HEK293T (cell line): ENCODE results near the gene GARIN5A.

ENCODE experiments used
- CTCF ChIA-PET: fragments of 350-600 bp; formaldehyde crosslinking; extraction: SDS; loops from one replicate; lab custom pipeline; 2021; ENCODE audit warnings: antibody characterized with exemption, inconsistent platforms; lab: Yijun Ruan, JAX
- POLR2A ChIA-PET: fragments of 350-600 bp; formaldehyde crosslinking; extraction: SDS; loops from one replicate; lab custom pipeline; 2020; ENCODE audit warnings: antibody characterized with exemption, inconsistent platforms; lab: Yijun Ruan, JAX
- DNase-seq: peaks from one replicate; pipeline ENCODE4 v3.0.0; 2012; ENCODE audit warnings: mixed read lengths; ENCODE audit errors: extremely low spot score
- ARNT ChIP-seq: fragments of 450-650 bp; IDR thresholded peaks from 2 replicates; pipeline ENCODE4 v1.6.1; 2017; ENCODE audit warnings: mild to moderate bottlenecking
- BHLHE40 ChIP-seq: fragments of 450-650 bp; IDR thresholded peaks from 2 replicates; pipeline ENCODE4 v1.6.1; 2016; ENCODE audit warnings: mild to moderate bottlenecking, moderate library complexity, borderline replicate concordance
- CTBP1 ChIP-seq: fragments of 450-650 bp; IDR thresholded peaks from 2 replicates; pipeline ENCODE4 v1.6.1; 2016; ENCODE audit warnings: borderline replicate concordance
- ELF4 ChIP-seq: fragments of 450-650 bp; IDR thresholded peaks from 2 replicates; pipeline ENCODE4 v1.6.1; 2017; ENCODE audit warnings: antibody characterized with exemption
- FOXA1 ChIP-seq: fragments of 450-650 bp; IDR thresholded peaks from 2 replicates; pipeline ENCODE4 v1.6.1; 2016; ENCODE audit warnings: mild to moderate bottlenecking
- FOXK2 ChIP-seq: fragments of 450-650 bp; IDR thresholded peaks from 2 replicates; pipeline ENCODE4 v1.6.1; 2016; ENCODE audit warnings: mild to moderate bottlenecking
- FOXM1 ChIP-seq: fragments of 450-650 bp; IDR thresholded peaks from 2 replicates; pipeline ENCODE4 v1.6.1; 2017; ENCODE audit warnings: mild to moderate bottlenecking, borderline replicate concordance
- HDGF ChIP-seq: fragments of 450-650 bp; IDR thresholded peaks from 2 replicates; pipeline ENCODE4 v1.6.1; 2017; ENCODE audit warnings: antibody characterized with exemption, borderline replicate concordance
- L3MBTL2 ChIP-seq: fragments of 450-650 bp; conservative IDR thresholded peaks from 2 replicates; pipeline ENCODE4 v1.6.1; 2016; ENCODE audit warnings: mild to moderate bottlenecking
- LEF1 ChIP-seq: fragments of 450-650 bp; IDR thresholded peaks from 2 replicates; pipeline ENCODE4 v1.6.1; 2017; ENCODE audit warnings: mild to moderate bottlenecking, borderline replicate concordance
- NFRKB ChIP-seq: fragments of 450-650 bp; IDR thresholded peaks from 2 replicates; pipeline ENCODE4 v1.6.1; 2016; ENCODE audit warnings: mild to moderate bottlenecking, moderate library complexity
- PKNOX1 ChIP-seq: fragments of 450-650 bp; IDR thresholded peaks from 2 replicates; pipeline ENCODE4 v1.6.1; 2016
- SP1 ChIP-seq: fragments of 450-650 bp; IDR thresholded peaks from 2 replicates; pipeline ENCODE4 v1.6.1; 2017
- SUZ12 ChIP-seq: fragments of 450-650 bp; IDR thresholded peaks from 2 replicates; pipeline ENCODE4 v1.6.1; 2016; ENCODE audit warnings: mild to moderate bottlenecking
- TARDBP ChIP-seq: fragments of 450-650 bp; IDR thresholded peaks from 2 replicates; pipeline ENCODE4 v1.6.1; 2016
- ZNF384 ChIP-seq: fragments of 450-650 bp; IDR thresholded peaks from 2 replicates; pipeline ENCODE4 v1.6.1; 2016

GARIN5A gene

GRCh38 chr19:50490411-50490811 lies 13.8 kb upstream of the GARIN5A start:
- ChIA-PET POLR2A (no interaction called here), CTCF (no interaction called here)
- DNase-seq, result no peak
- no peak for TF ChIP-seq ELF4
- no peak for TF ChIP-seq FOXM1
- no peak for TF ChIP-seq LEF1
- TF ChIP-seq NFRKB, result no peak
- no peak for TF ChIP-seq BHLHE40
- TF ChIP-seq HDGF, result no peak
- no peak for TF ChIP-seq L3MBTL2
- no peak for TF ChIP-seq FOXA1
- TF ChIP-seq TARDBP, result no peak
- no peak for TF ChIP-seq ARNT
- no peak for TF ChIP-seq PKNOX1
- TF ChIP-seq CTBP1, result no peak
- no peak for TF ChIP-seq FOXK2
- no peak for TF ChIP-seq ZNF384
- no peak for TF ChIP-seq SUZ12

GRCh38 chr19:50489461-50490011 lies 12.9 kb upstream of the GARIN5A start:
- CTCF ChIA-PET, result interaction anchor here (0.7 kb wide), 1 partner anchor 10 kb away, joined by 3 read pairs; no protein-coding TSS in a partner anchor
- POLR2A ChIA-PET, result no interaction called here
- no peak for TF ChIP-seq CTBP1
- no peak for TF ChIP-seq ELF4
- TF ChIP-seq ZNF384, result no peak
- no peak for TF ChIP-seq FOXA1
- no peak for TF ChIP-seq BHLHE40
- DNase-seq, result no peak

GRCh38 chr19:50488389-50489194 lies 11.9 kb upstream of the GARIN5A start:
- CTCF ChIA-PET, result interaction anchor here (0.6 to 1.0 kb wide), 2 partner anchors 10 to 99 kb away, joined by 3 read pairs; no protein-coding TSS in a partner anchor
- POLR2A ChIA-PET, result no interaction called here
- DNase-seq, result no peak
- no peak for TF ChIP-seq LEF1
- TF ChIP-seq ARNT, result no peak
- no peak for TF ChIP-seq SUZ12
- TF ChIP-seq PKNOX1, result no peak
- TF ChIP-seq ELF4, result no peak
- no peak for TF ChIP-seq HDGF
- no peak for TF ChIP-seq BHLHE40
- TF ChIP-seq FOXA1, result no peak
- TF ChIP-seq FOXK2, result no peak
- TF ChIP-seq FOXM1, result no peak
- no peak for TF ChIP-seq ZNF384
- no peak for TF ChIP-seq L3MBTL2
- TF ChIP-seq TARDBP, result no peak
- no peak for TF ChIP-seq CTBP1
- no peak for TF ChIP-seq NFRKB
- TF ChIP-seq SP1, result no peak

- CTCF ChIA-PET, result no interaction called here
- peak; percentile 61 for DNase-seq
- POLR2A ChIA-PET, result no interaction called here
- TF ChIP-seq SUZ12 (no peak), SP1 (no peak), L3MBTL2 (no peak)
Observed at GRCh38 chr19:50486823-50487515, 10.3 kb upstream of the GARIN5A start.

GRCh38 chr19:50485284-50485955 lies 8.8 kb upstream of the GARIN5A start:
- CTCF ChIA-PET, result no interaction called here
- DNase-seq, result no peak
- no peak for TF ChIP-seq SUZ12
- TF ChIP-seq TARDBP, result no peak
- no peak for TF ChIP-seq BHLHE40
- no peak for TF ChIP-seq FOXM1
- no peak for TF ChIP-seq ARNT
- no peak for TF ChIP-seq FOXA1
- no peak for TF ChIP-seq NFRKB
- no peak for TF ChIP-seq ELF4
- no peak for TF ChIP-seq ZNF384
- POLR2A ChIA-PET, result no interaction called here

- ChIA-PET POLR2A (no interaction called here), CTCF (no interaction called here)
- TF ChIP-seq FOXK2, result no peak
- no peak for TF ChIP-seq ZNF384
- TF ChIP-seq SUZ12, result no peak
- TF ChIP-seq FOXA1, result no peak
- TF ChIP-seq BHLHE40, result no peak
- no peak for TF ChIP-seq L3MBTL2
- no peak for TF ChIP-seq LEF1
- TF ChIP-seq ARNT, result no peak
- no peak for TF ChIP-seq PKNOX1
- no peak for TF ChIP-seq TARDBP
- no peak for TF ChIP-seq FOXM1
- TF ChIP-seq CTBP1, result no peak
- no peak for TF ChIP-seq NFRKB
- no peak for TF ChIP-seq SP1
- TF ChIP-seq HDGF, result no peak
- no peak for TF ChIP-seq ELF4
- no peak for DNase-seq
Observed at GRCh38 chr19:50482916-50483315, 6.3 kb upstream of the GARIN5A start.
